MV-4-11 (cell line): ENCODE data around the gene INPP5A.
"Not testable (repeated sequence)": the region's sequence is repeated elsewhere in the genome, so short reads cannot be mapped to it uniquely, and the experiment has no call there.

ENCODE experiments used
- DNase-seq: peaks from one replicate; lab custom pipeline; 2025; lab: John Stamatoyannopoulos, UW

Gene INPP5A

GRCh38 chr10:132825783-132826523 lies 288.4 kb downstream of the INPP5A start:
- DNase-seq = not testable (repeated sequence)

GRCh38 chr10:132826524-132827422 lies 289.2 kb downstream of the INPP5A start:
- DNase-seq = no peak

- no peak for DNase-seq
These were observed 289.8 kb downstream of the INPP5A start for GRCh38 chr10:132827423-132827789.

- DNase-seq = no peak
These were observed 290.4 kb downstream of the INPP5A start for GRCh38 chr10:132827861-132828539.

- no peak for DNase-seq
These were observed 291.1 kb downstream of the INPP5A start for GRCh38 chr10:132828681-132829080.

GRCh38 chr10:132829403-132829802 lies 291.8 kb downstream of the INPP5A start:
- DNase-seq = no peak

- no peak for DNase-seq
These were observed 294.8 kb downstream of the INPP5A start for GRCh38 chr10:132832186-132832969.
